Choroid plexus epithelial cell (primary cell): ENCODE measurements around the gene BCAR1.

Source experiments
- DNase-seq: peaks from one replicate; pipeline ENCODE4 v3.0.0-alpha.2; 2010; ENCODE audit warnings: low read depth
- H3K4me3 ChIP-seq: 2 replicates; pipeline ENCODE4 v1.5.1; 2011; ENCODE audit warnings: low read depth, mild to moderate bottlenecking, control low read depth, low read length, moderate library complexity
- CTCF ChIP-seq: conservative IDR thresholded peaks from 2 replicates; pipeline ENCODE4 v1.5.1; 2011; ENCODE audit warnings: low read depth, mild to moderate bottlenecking, control low read depth, inconsistent platforms, low read length, moderate library complexity

The BCAR1 gene

GRCh38 chr16:75257886-75258806, 6.7 kb upstream of the BCAR1 start:
- no peak overlapping the region for H3K4me3 ChIP-seq
- no peak for DNase-seq
- TF ChIP-seq CTCF: no peak

- H3K4me3 ChIP-seq: no peak overlapping the region
- no peak for TF ChIP-seq CTCF
- peak; percentile 43 for DNase-seq
Observed at GRCh38 chr16:75256696-75257343, 5.4 kb upstream of the BCAR1 start.

GRCh38 chr16:75256059-75256571, 4.7 kb upstream of the BCAR1 start:
- no peak overlapping the region for H3K4me3 ChIP-seq
- TF ChIP-seq CTCF: no peak
- DNase-seq: peak; percentile 59

- peak; percentile 75 for DNase-seq
- H3K4me3 ChIP-seq: no peak overlapping the region
- TF ChIP-seq CTCF: no peak
Observed at GRCh38 chr16:75254359-75254837, 3.0 kb upstream of the BCAR1 start.

GRCh38 chr16:75252946-75253911, 1.8 kb upstream of the BCAR1 start:
- DNase-seq: peak; percentile 74
- no peak for TF ChIP-seq CTCF
- H3K4me3 ChIP-seq: peak overlapping the region; percentile 13

- DNase-seq: no peak
- peak overlapping the region; percentile 32 for H3K4me3 ChIP-seq
- TF ChIP-seq CTCF: no peak
Observed at GRCh38 chr16:75252049-75252864, 833 bp upstream of the BCAR1 start.
